Immature natural killer cell (primary cell): Measurements from ENCODE around the gene PWP1. TPM values are rescaled to one million over a fixed set of nuclear protein-coding genes. Genes with fewer than 3 reads are reported as not detected.

Experiments used
- DNase-seq, 3 donors: peaks; one replicate each; pipeline ENCODE4 v3.0.0; 2022; ENCODE audit warnings: mixed read lengths in 1 of 3
- H3K27ac Mint-ChIP-seq, 6 donors: one replicate each; pipeline ENCODE4 v1.8.0; 2020; ENCODE audit warnings: mixed read lengths in 6 of 6, mild to moderate bottlenecking in 5 of 6, inconsistent platforms in 4 of 6, moderate library complexity in 3 of 6
- H3K27me3 Mint-ChIP-seq, 3 donors: one replicate each; pipeline ENCODE4 v1.8.0; 2020 to 2021; ENCODE audit warnings: low read depth in 3 of 3, mild to moderate bottlenecking in 3 of 3, mixed read lengths in 3 of 3, moderate library complexity in 3 of 3, inconsistent platforms in 1 of 3
- H3K36me3 Mint-ChIP-seq, 3 donors: one replicate each; pipeline ENCODE4 v1.8.0; 2020; ENCODE audit warnings: mixed read lengths in 3 of 3, inconsistent platforms in 2 of 3, mild to moderate bottlenecking in 2 of 3
- H3K4me1 Mint-ChIP-seq, 2 donors: one replicate each; pipeline ENCODE4 v1.8.0; 2020; ENCODE audit warnings: inconsistent platforms in 2 of 2, mild to moderate bottlenecking in 2 of 2, mixed read lengths in 2 of 2, moderate library complexity in 1 of 2
- H3K4me3 Mint-ChIP-seq, 5 donors: one replicate each; pipeline ENCODE4 v1.8.0; 2020; ENCODE audit warnings: mild to moderate bottlenecking in 5 of 5, mixed read lengths in 5 of 5, inconsistent platforms in 3 of 5, moderate library complexity in 3 of 5
- H3K9me3 Mint-ChIP-seq, 6 donors: one replicate each; pipeline ENCODE4 v1.8.0; 2020; ENCODE audit warnings: mild to moderate bottlenecking in 6 of 6, mixed read lengths in 6 of 6, inconsistent platforms in 4 of 6, moderate library complexity in 3 of 6
- polyA plus RNA-seq, 3 donors: library from polyadenylated mRNA; unstranded; fragments of 300-500 nt; fragmentation: Illumina TruSeq; gene quantifications; one replicate each; pipeline ENCODE4 v1.2.3, GENCODE V29; 2021

The PWP1 gene
- polyA plus RNA-seq, 3 donors from 2014 or later, result 65.3 to 90.6 (median 70.0) TPM

DNA sequence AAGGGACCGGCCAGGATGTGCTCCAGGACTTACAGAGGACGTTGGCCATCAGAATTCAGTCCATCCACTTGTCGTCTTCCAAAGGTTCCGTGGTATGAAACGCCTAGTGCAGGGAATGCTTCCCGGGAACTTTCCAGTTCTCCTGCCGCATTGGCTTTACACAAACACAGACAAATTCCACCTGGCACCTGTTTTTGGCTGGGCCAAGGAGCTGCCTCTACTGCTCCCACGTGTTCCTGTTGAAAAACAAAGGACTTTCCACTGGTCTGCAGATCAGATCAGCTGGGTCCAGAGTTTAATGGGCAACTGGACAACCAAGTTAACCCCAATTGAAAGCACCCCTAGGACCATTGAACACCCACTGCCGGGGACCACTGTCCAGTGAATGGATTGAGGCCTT, 28.0 kb upstream of the PWP1 start:
- Mint-ChIP-seq H3K4me1 (no peaks in the 10 kb centered on the region), H3K27me3 (peaks cover 0 to 2% (median 0%) of the 10 kb centered on the region in 3 donors), H3K27ac (no peak overlapping the region), H3K9me3 (no peaks in the 10 kb centered on the region), H3K36me3 (no peaks in the 10 kb centered on the region), H3K4me3 (no peak overlapping the region)
- DNase-seq, result no peak

DNA sequence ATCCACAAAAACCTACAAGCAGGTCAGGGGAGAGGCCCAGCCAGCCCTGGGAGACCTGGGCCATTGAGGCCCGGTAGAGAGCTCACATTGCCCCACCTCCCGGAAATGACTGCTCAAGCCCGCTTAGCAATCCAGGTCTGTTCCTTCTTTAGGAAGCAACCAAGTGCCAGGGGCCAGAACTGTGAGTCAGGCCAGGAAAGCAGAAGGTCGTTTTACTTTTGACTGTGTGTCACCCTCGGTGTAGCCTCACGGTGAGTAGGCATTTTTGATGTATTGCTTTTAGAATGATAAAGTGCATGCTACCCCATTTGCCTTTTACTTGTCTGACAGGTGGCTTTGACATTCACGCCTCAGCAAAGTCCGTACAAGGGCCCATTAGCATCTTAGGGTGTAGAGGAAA, 25.4 kb upstream of the PWP1 start:
- Mint-ChIP-seq H3K4me3 (no peak overlapping the region), H3K27ac (no peak overlapping the region), H3K9me3 (no peaks in the 10 kb centered on the region), H3K4me1 (no peaks in the 10 kb centered on the region), H3K36me3 (no peaks in the 10 kb centered on the region), H3K27me3 (peaks cover 0 to 6% (median 0%) of the 10 kb centered on the region in 3 donors)
- DNase-seq, result no peak

DNA sequence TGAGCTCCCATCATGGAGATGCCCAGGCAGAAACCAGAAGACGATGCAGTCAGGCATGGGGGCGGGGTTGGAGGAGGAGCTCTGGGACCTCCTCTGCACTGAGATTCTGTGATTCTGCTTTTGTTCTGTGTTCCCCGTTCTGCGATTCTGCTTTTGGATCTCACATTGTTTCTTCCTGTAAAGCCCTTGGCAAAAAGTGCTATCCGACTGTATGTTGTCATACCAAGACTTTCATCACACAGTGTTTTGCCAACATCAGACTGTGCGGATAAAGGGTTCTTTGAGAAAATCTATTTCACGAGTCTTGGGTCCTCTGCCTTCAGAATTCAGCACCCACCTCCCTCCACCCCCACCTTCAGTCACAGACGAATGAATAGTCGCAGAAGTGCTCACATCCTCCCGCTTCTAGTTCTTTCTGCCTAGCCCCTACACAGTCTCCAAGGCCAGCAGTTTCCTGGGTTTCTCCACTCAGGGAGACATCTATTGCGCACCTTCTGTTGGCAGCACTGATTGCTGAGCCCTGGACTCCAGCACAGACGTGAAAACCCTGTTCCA, 24.7 kb upstream of the PWP1 start:
- Mint-ChIP-seq H3K27ac (peak overlapping the region in 1 of 6 donors; percentile 26), H3K4me3 (no peak overlapping the region), H3K36me3 (no peaks in the 10 kb centered on the region), H3K4me1 (no peaks in the 10 kb centered on the region), H3K9me3 (no peaks in the 10 kb centered on the region), H3K27me3 (peaks cover 0 to 9% (median 2%) of the 10 kb centered on the region in 3 donors)
- no peak for DNase-seq

GRCh38 chr12:107661830-107662229, 23.8 kb upstream of the PWP1 start:
- Mint-ChIP-seq H3K27me3 (peaks cover 2 to 10% (median 6%) of the 10 kb centered on the region in 3 donors), H3K4me1 (no peaks in the 10 kb centered on the region), H3K4me3 (no peak overlapping the region), H3K9me3 (no peaks in the 10 kb centered on the region), H3K27ac (no peak overlapping the region), H3K36me3 (no peaks in the 10 kb centered on the region)
- no peak for DNase-seq

DNA sequence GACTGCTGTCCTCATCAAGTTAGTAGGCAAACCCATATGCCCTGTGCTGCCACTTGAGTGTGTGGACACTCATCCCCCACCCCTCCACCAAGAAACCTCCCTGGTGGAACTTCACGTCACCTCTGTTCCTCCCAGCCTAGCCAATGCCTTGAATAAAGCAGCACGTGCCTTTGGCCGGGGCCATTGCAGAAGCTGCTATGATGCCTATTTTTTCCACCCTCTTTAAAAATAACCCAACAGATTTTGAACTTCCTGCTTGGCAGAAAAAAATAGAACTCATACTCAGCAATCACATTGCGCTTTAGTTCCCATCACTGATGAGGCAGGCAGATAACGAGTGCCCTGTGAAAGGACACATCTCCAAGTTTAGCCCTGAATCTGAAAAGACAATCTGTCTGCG, 23.1 kb upstream of the PWP1 start:
- Mint-ChIP-seq H3K9me3 (no peaks in the 10 kb centered on the region), H3K36me3 (no peaks in the 10 kb centered on the region), H3K27me3 (peaks cover 2 to 10% (median 6%) of the 10 kb centered on the region in 3 donors), H3K4me1 (no peaks in the 10 kb centered on the region), H3K27ac (no peak overlapping the region), H3K4me3 (no peak overlapping the region)
- DNase-seq, result no peak

- no peaks in the 10 kb centered on the region for H3K9me3 Mint-ChIP-seq
- H3K4me3 Mint-ChIP-seq, result peak overlapping the region in 1 of 5 donors; percentile 9
- peaks cover 2 to 10% (median 10%) of the 10 kb centered on the region in 3 donors for H3K27me3 Mint-ChIP-seq
- DNase-seq, result no peak
- H3K4me1 Mint-ChIP-seq, result no peaks in the 10 kb centered on the region
- H3K27ac Mint-ChIP-seq, result peak overlapping the region in 1 of 6 donors; percentile 52
- H3K36me3 Mint-ChIP-seq, result no peaks in the 10 kb centered on the region
These were observed 22.3 kb upstream of the PWP1 start for GRCh38 chr12:107663277-107663676.

DNA sequence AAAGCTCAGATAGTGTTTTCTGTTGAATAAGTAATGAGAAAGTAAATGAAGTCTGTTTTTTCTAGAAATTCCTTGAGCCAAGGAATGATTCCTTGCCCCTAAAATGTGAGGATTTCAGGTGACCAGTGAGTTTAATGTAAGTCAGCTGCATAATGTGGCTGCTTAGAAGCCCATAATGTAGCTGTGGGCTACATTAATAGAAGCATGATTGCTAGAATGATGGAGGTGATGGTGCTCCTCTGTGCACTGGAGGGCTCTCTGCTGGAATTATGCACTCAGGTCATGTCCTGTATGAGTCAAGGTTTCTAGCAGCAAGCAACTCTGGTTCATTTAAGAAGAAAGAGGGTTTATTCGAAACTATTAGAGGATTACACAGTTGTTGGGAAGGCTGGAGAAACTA, 19.6 kb upstream of the PWP1 start:
- no peaks in the 10 kb centered on the region for H3K9me3 Mint-ChIP-seq
- H3K27me3 Mint-ChIP-seq, result peaks cover 2 to 10% (median 8%) of the 10 kb centered on the region in 3 donors
- H3K27ac Mint-ChIP-seq, result no peak overlapping the region
- H3K4me3 Mint-ChIP-seq, result no peak overlapping the region
- H3K36me3 Mint-ChIP-seq, result no peaks in the 10 kb centered on the region
- H3K4me1 Mint-ChIP-seq, result no peaks in the 10 kb centered on the region
- no peak for DNase-seq

DNA sequence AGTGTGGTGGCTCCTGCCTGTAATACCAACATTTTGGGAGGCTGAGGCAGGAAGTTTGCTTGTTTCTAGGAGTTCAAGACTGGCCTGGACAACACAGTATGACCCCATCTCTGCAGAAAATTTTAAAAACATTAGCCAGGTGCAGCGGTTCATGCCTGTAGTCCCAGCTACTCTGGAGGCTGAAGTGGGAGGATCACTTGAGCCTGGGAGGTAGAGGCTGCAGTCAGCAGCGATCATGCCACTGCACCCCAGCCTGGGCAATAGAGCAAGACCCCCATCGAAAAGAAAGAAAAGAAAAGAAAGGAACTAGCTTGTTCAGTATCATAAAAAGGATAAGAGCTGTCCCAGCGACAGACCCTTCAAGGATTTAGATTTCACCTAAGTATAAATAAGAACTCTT, 18.1 kb upstream of the PWP1 start:
- DNase-seq, result no peak
- Mint-ChIP-seq H3K4me3 (no peak overlapping the region), H3K36me3 (no peaks in the 10 kb centered on the region), H3K27me3 (peaks cover 2 to 15% (median 9%) of the 10 kb centered on the region in 3 donors), H3K4me1 (no peaks in the 10 kb centered on the region), H3K9me3 (no peaks in the 10 kb centered on the region), H3K27ac (no peak overlapping the region)

DNA sequence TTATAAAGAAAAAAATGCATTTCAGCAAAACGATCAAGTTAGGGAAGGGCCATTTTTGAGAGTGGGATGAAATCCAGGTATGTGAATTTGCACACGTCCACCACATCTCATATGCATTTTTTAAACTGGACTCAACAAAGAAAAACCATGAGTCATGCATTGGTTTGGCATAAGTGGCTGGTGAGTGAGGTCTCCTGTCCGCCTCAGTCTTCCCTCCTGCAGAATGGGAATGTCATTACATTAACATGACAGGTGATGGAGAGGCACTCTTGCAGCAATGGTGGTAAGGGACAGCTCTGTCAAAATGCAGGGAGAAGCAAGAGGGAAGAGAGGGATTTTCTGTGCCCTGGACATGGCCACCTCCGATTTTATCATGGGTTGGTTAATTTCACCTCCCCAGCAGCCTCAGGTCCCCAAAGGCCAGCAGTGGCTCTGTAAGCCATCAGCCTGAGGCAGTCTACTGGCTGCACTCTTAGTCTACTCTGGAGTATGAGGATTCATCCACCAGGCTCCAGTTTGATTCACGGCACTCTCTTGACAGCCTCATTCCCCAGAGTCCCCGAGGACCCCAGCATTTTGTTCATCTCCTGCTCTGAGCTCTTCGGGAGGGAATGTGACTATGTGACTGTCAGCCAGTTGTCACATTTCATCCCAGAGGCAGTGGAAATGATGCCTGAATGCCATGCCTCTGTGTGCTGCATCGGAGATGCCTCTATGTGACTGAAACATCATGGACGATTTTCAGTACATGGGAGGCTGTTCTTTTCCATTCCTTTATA, 17.1 kb upstream of the PWP1 start:
- Mint-ChIP-seq H3K36me3 (no peaks in the 10 kb centered on the region), H3K27me3 (peaks cover 3 to 18% (median 8%) of the 10 kb centered on the region in 3 donors), H3K4me3 (no peak overlapping the region), H3K27ac (no peak overlapping the region), H3K9me3 (no peaks in the 10 kb centered on the region), H3K4me1 (no peaks in the 10 kb centered on the region)
- no peak for DNase-seq

DNA sequence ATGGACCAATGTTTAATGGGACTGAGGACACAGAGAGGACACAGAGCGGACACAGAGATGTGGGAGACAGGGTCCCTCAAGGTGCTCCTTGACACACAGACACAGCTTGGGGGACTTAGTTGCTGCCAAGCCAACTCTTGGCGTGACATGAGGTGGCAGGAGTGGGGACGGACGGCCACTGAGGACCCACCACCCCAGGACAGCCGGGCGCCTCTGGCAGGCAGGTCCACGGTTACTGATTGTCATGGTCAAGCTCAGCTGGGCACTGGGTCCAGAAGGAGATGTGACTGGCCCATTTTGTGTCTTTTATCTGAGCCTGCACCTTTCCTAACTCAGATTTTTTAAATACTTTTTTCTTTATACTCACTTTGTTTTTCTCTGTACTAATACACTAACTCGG, 15.7 kb upstream of the PWP1 start:
- no peak overlapping the region for H3K4me3 Mint-ChIP-seq
- H3K27me3 Mint-ChIP-seq, result peaks cover 3 to 18% (median 5%) of the 10 kb centered on the region in 3 donors
- no peak overlapping the region for H3K27ac Mint-ChIP-seq
- no peak for DNase-seq
- H3K9me3 Mint-ChIP-seq, result no peaks in the 10 kb centered on the region
- H3K36me3 Mint-ChIP-seq, result no peaks in the 10 kb centered on the region
- H3K4me1 Mint-ChIP-seq, result no peaks in the 10 kb centered on the region

- Mint-ChIP-seq H3K9me3 (no peaks in the 10 kb centered on the region), H3K4me3 (no peak overlapping the region), H3K27ac (no peak overlapping the region), H3K36me3 (no peaks in the 10 kb centered on the region), H3K4me1 (no peaks in the 10 kb centered on the region), H3K27me3 (peaks cover 2 to 17% (median 2%) of the 10 kb centered on the region in 3 donors)
- DNase-seq, result peak in 2 of 3 donors; percentile 3 to 11
These were observed 14.5 kb upstream of the PWP1 start for GRCh38 chr12:107670999-107671643.

- no peaks in the 10 kb centered on the region for H3K36me3 Mint-ChIP-seq
- H3K27ac Mint-ChIP-seq, result no peak overlapping the region
- no peaks in the 10 kb centered on the region for H3K4me1 Mint-ChIP-seq
- no peak overlapping the region for H3K4me3 Mint-ChIP-seq
- H3K9me3 Mint-ChIP-seq, result no peaks in the 10 kb centered on the region
- peaks cover 5 to 8% (median 5%) of the 10 kb centered on the region in 3 donors for H3K27me3 Mint-ChIP-seq
- no peak for DNase-seq
These were observed 7.9 kb upstream of the PWP1 start for GRCh38 chr12:107677671-107678070.

- H3K27ac Mint-ChIP-seq, result no peak overlapping the region
- H3K36me3 Mint-ChIP-seq, result no peaks in the 10 kb centered on the region
- H3K9me3 Mint-ChIP-seq, result no peaks in the 10 kb centered on the region
- no peak for DNase-seq
- H3K4me3 Mint-ChIP-seq, result no peak overlapping the region
- peaks cover under 1 to 2% of the 10 kb centered on the region in 2 donors for H3K4me1 Mint-ChIP-seq
- H3K27me3 Mint-ChIP-seq, result peaks cover 5% of the 10 kb centered on the region in 3 donors
These were observed 6.3 kb upstream of the PWP1 start for GRCh38 chr12:107679336-107679735.

DNA sequence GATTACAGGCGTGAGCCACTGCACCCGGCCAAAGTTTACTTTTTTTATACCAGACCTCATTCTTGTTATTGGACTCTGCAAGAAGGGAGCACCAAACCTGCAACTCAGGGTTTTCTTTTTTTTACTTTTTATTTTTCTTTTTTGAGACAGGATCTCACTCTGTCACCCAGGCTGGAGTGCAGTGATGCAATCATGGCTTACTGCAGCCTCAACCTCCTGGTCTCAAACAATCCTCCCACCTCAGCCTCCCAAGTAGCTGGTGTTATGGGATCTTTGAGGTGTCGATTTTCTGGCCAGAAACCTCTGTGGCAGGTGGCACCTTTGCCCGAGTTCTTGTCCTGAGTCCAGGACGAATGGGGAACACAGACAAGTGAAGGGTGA, 4.2 kb upstream of the PWP1 start:
- Mint-ChIP-seq H3K36me3 (no peaks in the 10 kb centered on the region), H3K4me1 (peaks cover 22 to 23% of the 10 kb centered on the region in 2 donors), H3K27me3 (peaks cover 8 to 13% (median 12%) of the 10 kb centered on the region in 3 donors), H3K27ac (no peak overlapping the region), H3K9me3 (no peaks in the 10 kb centered on the region), H3K4me3 (no peak overlapping the region)
- DNase-seq, result no peak
